B cell (primary cell): ENCODE data around the gene TOX2. TPM values are rescaled to one million over a fixed set of nuclear protein-coding genes. Genes with fewer than 3 reads are reported as not detected.

ENCODE experiments used
- ATAC-seq: fragments of 200-7000 bp; cut with Tn5 transposase; one replicate; pipeline ENCODE4 v1.10.0; 2021; ENCODE audit warnings: low read depth, mild to moderate bottlenecking, moderate number of reproducible peaks, moderate library complexity
- CTCF ChIA-PET: fragments of 350-600 bp; sonication (Branson Sonifier 250); formaldehyde crosslinking; loops from one replicate; lab custom pipeline; 2021; ENCODE audit warnings: antibody characterized with exemption, inconsistent platforms; lab: Charles Lee
- POLR2A ChIA-PET: fragments of 350-600 bp; sonication (Branson Sonifier 250); formaldehyde crosslinking; loops from one replicate; lab custom pipeline; 2021; ENCODE audit warnings: antibody characterized with exemption; lab: Charles Lee
- DNase-seq: peaks from one replicate; pipeline ENCODE4 v3.0.0; 2013
- H2AFZ ChIP-seq: 2 replicates; pipeline ENCODE4 v1.6.1; 2012; ENCODE audit warnings: mild to moderate bottlenecking, low read depth, low read length; ENCODE audit not compliant: insufficient read depth, poor library complexity, severe bottlenecking
- H3K27ac ChIP-seq, 2 donors: 1 replicate in 1 of 2; 2 replicates in 1 of 2; pipeline ENCODE4 v1.5.1; 2012 to 2013; ENCODE audit warnings: low read length in 2 of 2, mild to moderate bottlenecking in 2 of 2, moderate library complexity in 1 of 2
- H3K27me3 ChIP-seq, 4 experiments: fragments of 200-600 bp in 1 of 4; sonication (generic) in 1 of 4; replicated peaks in 1 of 4; 1 replicate in 2 of 4; 2 replicates in 2 of 4; pipeline versions ENCODE4 v1.6.1 to v1.7.0; 2013 to 2016; ENCODE audit warnings: low read length in 3 of 4, mild to moderate bottlenecking in 2 of 4, mixed read lengths in 1 of 4, moderate library complexity in 1 of 4; ENCODE audit not compliant: insufficient read depth in 4 of 4, control insufficient read depth in 3 of 4; ENCODE audit errors: control extremely low read depth in 1 of 4
- H3K36me3 ChIP-seq, 2 experiments: replicated peaks in 1 of 2; 1 replicate in 1 of 2; 2 replicates in 1 of 2; pipeline versions ENCODE4 v1.6.1 to v1.7.1; 2013; ENCODE audit warnings: low read length in 1 of 2; ENCODE audit not compliant: insufficient read depth in 2 of 2, control insufficient read depth in 1 of 2; ENCODE audit errors: control extremely low read depth in 1 of 2, extremely low read depth in 1 of 2
- H3K4me1 ChIP-seq, 2 donors: fragments of 200-600 bp in 1 of 2; sonication (generic) in 1 of 2; 1 replicate in 1 of 2; 2 replicates in 1 of 2; pipeline versions ENCODE4 v1.5.1 to v1.6.1; 2013 to 2017; ENCODE audit warnings: low read length in 2 of 2; ENCODE audit not compliant: control insufficient read depth in 2 of 2, insufficient read depth in 2 of 2
- H3K4me2 ChIP-seq: replicated peaks from 2 replicates; pipeline ENCODE3; 2012; ENCODE audit warnings: mild to moderate bottlenecking, low read depth, low read length; ENCODE audit not compliant: poor library complexity, severe bottlenecking
- H3K4me3 ChIP-seq, 5 experiments: fragments of 200-600 bp in 1 of 5; sonication (generic) in 1 of 5; 1 replicate in 3 of 5; 2 replicates in 2 of 5; pipeline versions ENCODE4 v1.5.1 to v1.7.0; 2011 to 2016; ENCODE audit warnings: low read length in 4 of 5, mild to moderate bottlenecking in 4 of 5, low read depth in 2 of 5, control low read depth in 1 of 5, moderate library complexity in 1 of 5; ENCODE audit not compliant: insufficient read depth in 1 of 5; ENCODE audit errors: control extremely low read depth in 1 of 5, extremely low read depth in 1 of 5
- H3K79me2 ChIP-seq: fragments of 200-600 bp; sonication (generic); one replicate; pipeline ENCODE4 v1.6.0; 2016; ENCODE audit warnings: low read length; ENCODE audit not compliant: control insufficient read depth, insufficient read depth
- H3K9ac ChIP-seq: fragments of 200-600 bp; sonication (generic); 2 replicates; pipeline ENCODE4 v1.6.1; 2017; ENCODE audit warnings: mild to moderate bottlenecking, low read length, moderate library complexity
- H3K9me3 ChIP-seq, 3 donors: one replicate each; pipeline versions ENCODE4 v1.6.1 to v1.7.1; 2013; ENCODE audit warnings: low read length in 2 of 3; ENCODE audit not compliant: control insufficient read depth in 2 of 3, insufficient read depth in 1 of 3; ENCODE audit errors: control extremely low read depth in 1 of 3
- H4K20me1 ChIP-seq: 2 replicates; pipeline ENCODE4 v1.6.0; 2012; ENCODE audit warnings: mild to moderate bottlenecking, low read length; ENCODE audit not compliant: insufficient read depth, control insufficient read depth, poor library complexity, severe bottlenecking
- H3K27ac Mint-ChIP-seq: one replicate; pipeline ENCODE4 v1.8.0; 2021; ENCODE audit warnings: mixed read lengths
- H3K27me3 Mint-ChIP-seq: one replicate; pipeline ENCODE4 v1.8.0; 2021; ENCODE audit warnings: mixed read lengths
- H3K4me1 Mint-ChIP-seq: one replicate; pipeline ENCODE4 v1.8.0; 2021; ENCODE audit warnings: mixed read lengths
- H3K4me3 Mint-ChIP-seq: one replicate; pipeline ENCODE4 v1.8.0; 2021; ENCODE audit warnings: mixed read lengths
- H3K9me3 Mint-ChIP-seq: one replicate; pipeline ENCODE4 v1.8.0; 2022; ENCODE audit warnings: mixed read lengths; ENCODE audit not compliant: insufficient read depth
- EZH2 ChIP-seq: IDR thresholded peaks from 2 replicates; pipeline ENCODE4 v1.6.1; 2012; ENCODE audit warnings: borderline replicate concordance, low read depth, mild to moderate bottlenecking, moderate library complexity, low read length; ENCODE audit not compliant: insufficient read depth, poor library complexity, severe bottlenecking
- WGBS: methylation state at CpG from one replicate; pipeline ENCODE4 v1.1.5; 2013; ENCODE audit warnings: missing lambda C conversion rate; ENCODE audit not compliant: insufficient coverage; 5-methylcytosine and 5-hydroxymethylcytosine counted together
- intact Hi-C: fragments of 100-400 bp; cut with micrococcal nuclease; formaldehyde crosslinking; loops from one replicate; pipeline ENCODE4 v1.10.0; 2022
- polyA plus RNA-seq: library from polyadenylated mRNA; depleted of rRNA; stranded (reverse); fragments of >200 nt; gene quantifications from 2 replicates; pipeline ENCODE4 v1.2.3, GENCODE V29; 2012
- total RNA-seq, 2 donors: library from RNA; stranded (reverse); fragments of 120-200 nt in 1 of 2; gene quantifications; 1 replicate in 1 of 2; 2 replicates in 1 of 2; pipeline versions ENCODE4 v1.2.3 to v1.2.4, GENCODE V29; 2013 to 2022
- TF ChIP-seq, protein P1 (sequence below): fragments of 200-600 bp; IDR thresholded peaks from one replicate; pipeline ENCODE4 v1.8.0; 2022; ENCODE audit warnings: antibody characterized with exemption, mild to moderate bottlenecking

TOX2 gene
- total and polyA plus RNA-seq, 2 donors (not counting 1 experiment from before 2014, with no cell fraction given), result 1.2 to 4.1 TPM

DNA sequence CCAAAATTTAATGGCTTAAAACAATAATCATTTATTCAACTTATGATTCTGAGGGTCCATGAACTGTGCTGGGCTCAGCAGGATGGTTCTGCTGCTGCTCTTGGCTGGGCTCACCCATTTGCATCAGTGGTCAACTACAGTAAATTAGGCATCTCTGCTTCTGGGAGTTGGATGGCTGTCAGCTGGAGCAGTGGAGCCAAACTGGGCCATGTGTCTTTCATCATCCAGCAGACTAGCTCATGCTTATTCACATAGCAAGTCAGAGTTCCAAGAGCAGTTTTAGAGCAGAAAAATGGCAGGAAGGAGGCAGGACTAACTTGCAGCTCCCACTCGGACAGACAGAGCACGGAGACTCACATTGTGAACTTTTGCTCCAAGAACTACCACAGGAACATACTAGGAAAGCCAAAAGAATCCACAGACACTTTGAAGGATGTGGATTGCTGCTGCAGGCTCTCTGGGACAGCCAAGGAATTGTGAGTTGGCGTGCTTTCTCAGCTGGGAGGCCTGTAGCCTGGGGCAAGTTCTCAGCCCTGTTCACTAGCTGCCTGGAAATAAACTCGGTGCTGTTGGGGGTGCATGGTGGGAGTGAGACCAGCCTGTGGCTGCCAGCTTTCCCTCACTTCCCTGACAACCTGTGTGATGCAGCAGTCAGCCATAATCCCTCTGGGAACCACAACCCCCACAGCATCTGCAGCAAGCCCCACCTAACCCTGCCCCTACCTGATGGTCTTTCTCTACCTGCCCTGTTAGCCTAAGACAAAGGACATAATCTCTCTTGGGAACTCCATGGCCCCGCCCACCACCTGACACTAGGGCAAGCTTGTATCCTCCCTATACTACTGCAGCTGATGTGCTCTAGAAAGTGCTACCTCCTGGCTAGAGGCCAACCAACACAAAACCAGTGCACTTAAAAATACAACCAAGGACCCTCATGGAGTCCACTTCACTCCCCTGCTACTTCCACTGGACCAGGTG is 143.3 kb downstream of the TOX2 start:
- ChIA-PET POLR2A (no interaction called here), CTCF (interaction anchor here (0.6 to 4.5 kb wide), 4 partner anchors 11 to 308 kb away, joined by 3 to 55 read pairs (median 6); no protein-coding TSS in a partner anchor)
- H3K36me3 ChIP-seq, result no peaks in the 10 kb centered on the region
- no peak overlapping the region for H3K4me3 ChIP-seq
- H3K27ac ChIP-seq, result no peak overlapping the region
- TF ChIP-seq, protein P1, sequence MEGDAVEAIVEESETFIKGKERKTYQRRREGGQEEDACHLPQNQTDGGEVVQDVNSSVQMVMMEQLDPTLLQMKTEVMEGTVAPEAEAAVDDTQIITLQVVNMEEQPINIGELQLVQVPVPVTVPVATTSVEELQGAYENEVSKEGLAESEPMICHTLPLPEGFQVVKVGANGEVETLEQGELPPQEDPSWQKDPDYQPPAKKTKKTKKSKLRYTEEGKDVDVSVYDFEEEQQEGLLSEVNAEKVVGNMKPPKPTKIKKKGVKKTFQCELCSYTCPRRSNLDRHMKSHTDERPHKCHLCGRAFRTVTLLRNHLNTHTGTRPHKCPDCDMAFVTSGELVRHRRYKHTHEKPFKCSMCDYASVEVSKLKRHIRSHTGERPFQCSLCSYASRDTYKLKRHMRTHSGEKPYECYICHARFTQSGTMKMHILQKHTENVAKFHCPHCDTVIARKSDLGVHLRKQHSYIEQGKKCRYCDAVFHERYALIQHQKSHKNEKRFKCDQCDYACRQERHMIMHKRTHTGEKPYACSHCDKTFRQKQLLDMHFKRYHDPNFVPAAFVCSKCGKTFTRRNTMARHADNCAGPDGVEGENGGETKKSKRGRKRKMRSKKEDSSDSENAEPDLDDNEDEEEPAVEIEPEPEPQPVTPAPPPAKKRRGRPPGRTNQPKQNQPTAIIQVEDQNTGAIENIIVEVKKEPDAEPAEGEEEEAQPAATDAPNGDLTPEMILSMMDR, result no peak
- no peak for TF ChIP-seq EZH2
- H3K4me3 Mint-ChIP-seq, result no peak overlapping the region
- H3K27ac Mint-ChIP-seq, result no peak overlapping the region
- H3K9me3 ChIP-seq, result peaks cover 0 to 7% (median 0%) of the 10 kb centered on the region in 3 donors
- ATAC-seq (no peak), DNase-seq (no peak)
- no peak overlapping the region for H2AFZ ChIP-seq
- 94% methylated on average over 2 of the region's 5 CpGs for WGBS
- H4K20me1 ChIP-seq, result no peaks in the 10 kb centered on the region
- intact Hi-C loops, result no loop called here
- no peaks in the 10 kb centered on the region for H3K4me1 ChIP-seq
- H3K27me3 ChIP-seq, result no peaks in the 10 kb centered on the region
- no peaks in the 10 kb centered on the region for H3K79me2 ChIP-seq
- H3K9ac ChIP-seq, result no peak overlapping the region
- peaks cover 8% of the 10 kb centered on the region for H3K27me3 Mint-ChIP-seq
- H3K4me2 ChIP-seq, result no peak overlapping the region
- no peaks in the 10 kb centered on the region for H3K4me1 Mint-ChIP-seq
- peaks cover 2% of the 10 kb centered on the region for H3K9me3 Mint-ChIP-seq
